8988T (cell line): ENCODE measurements around the gene TRIM36.

Experiments used
- DNase-seq: peaks from one replicate; pipeline ENCODE4 v3.0.0; 2011

Gene TRIM36

GRCh38 chr5:115166744-115167393 lies 2.8 kb downstream of the TRIM36 start:
- DNase-seq: no peak

GRCh38 chr5:115165790-115166189 lies 3.9 kb downstream of the TRIM36 start:
- DNase-seq: no peak

- DNase-seq: no peak
These were observed 8.7 kb downstream of the TRIM36 start for GRCh38 chr5:115160975-115161475.

GRCh38 chr5:115151208-115151805 lies 18.4 kb downstream of the TRIM36 start:
- no peak for DNase-seq

- no peak for DNase-seq
These were observed 19.2 kb downstream of the TRIM36 start for GRCh38 chr5:115150512-115150911.

DNA sequence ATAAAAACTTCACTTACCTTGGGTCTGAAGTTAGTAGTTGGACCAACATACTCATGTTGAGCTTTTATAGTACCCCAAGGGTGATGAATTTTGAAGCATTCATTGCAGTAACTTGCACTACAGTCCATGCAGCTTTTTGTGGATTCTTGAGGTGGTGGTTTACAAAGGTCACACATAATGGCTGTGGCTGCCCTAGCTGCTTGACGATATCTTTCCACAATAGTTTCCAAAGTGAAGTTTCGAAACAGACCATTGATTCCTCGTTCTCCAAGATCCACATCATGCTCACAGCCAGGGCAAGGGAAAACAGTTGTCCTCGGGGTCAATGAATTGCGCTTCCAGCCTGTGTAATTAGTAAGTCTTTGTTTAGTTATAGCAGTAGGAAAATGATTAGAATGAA lies 22.7 kb downstream of the TRIM36 start:
- DNase-seq: no peak

DNA sequence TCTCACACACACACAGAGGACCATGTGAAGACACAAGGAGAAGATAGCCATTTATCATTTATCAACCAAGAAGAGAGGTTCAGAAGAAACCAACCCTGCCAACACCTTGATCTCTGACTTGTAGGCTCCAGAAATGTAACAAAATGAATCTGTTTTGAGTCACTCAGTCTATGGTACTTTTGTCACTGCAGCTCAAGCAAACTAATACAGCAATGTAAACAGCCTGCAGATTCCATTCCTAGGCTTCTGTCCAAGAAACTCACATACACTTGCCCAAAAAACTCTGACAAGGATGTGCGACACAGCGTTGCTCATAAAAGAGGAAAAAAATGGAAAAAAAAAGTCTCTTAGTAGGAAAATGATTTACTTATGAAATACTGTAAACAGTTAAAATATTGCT lies 33.4 kb downstream of the TRIM36 start:
- no peak for DNase-seq

- DNase-seq: no peak
These were observed 37.2 kb downstream of the TRIM36 start for GRCh38 chr5:115132465-115132864.

GRCh38 chr5:115126303-115126702 lies 43.4 kb downstream of the TRIM36 start:
- no peak for DNase-seq

- DNase-seq: no peak
These were observed 45.0 kb downstream of the TRIM36 start for GRCh38 chr5:115124741-115125140.

GRCh38 chr5:115116001-115116400 lies 53.7 kb downstream of the TRIM36 start:
- DNase-seq: no peak

DNA sequence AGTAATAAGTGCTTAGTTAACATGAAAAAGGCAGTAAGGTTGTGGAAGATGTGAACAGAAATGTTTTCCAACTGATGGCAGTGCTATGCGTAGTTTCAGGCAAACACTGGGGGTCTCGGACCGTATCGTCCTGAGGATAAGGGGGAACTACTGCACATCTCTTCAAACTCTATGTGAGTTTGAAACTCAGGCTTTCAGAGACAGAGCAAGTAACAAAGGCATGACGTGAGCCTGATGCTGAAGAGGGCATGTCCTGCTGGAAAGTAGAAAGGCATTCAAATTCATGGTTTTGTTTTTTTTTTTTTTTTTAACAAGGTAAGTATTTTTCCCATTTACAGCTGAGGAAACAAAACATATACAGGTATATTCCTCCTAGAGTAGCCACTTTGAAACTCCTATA lies 59.9 kb downstream of the TRIM36 start:
- DNase-seq: no peak

DNA sequence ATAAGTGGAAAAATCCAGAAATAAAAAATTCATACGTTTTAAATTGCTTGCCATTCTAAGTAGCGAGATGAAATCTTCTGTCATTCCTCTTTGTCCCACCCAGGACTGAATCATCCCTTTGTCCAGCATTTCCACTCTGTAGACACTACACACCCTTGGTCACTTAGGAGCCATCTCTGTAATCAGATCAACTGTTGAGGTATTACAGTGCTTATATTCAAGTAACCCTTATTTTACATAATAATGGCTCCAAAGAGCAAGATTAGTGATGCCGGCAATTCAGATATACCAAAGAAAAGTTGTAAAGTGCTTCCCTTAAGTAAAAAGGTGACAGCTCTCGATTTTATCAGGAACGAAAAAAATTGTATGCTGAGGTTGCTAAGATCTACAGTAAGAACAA lies 60.4 kb downstream of the TRIM36 start:
- DNase-seq: no peak

DNA sequence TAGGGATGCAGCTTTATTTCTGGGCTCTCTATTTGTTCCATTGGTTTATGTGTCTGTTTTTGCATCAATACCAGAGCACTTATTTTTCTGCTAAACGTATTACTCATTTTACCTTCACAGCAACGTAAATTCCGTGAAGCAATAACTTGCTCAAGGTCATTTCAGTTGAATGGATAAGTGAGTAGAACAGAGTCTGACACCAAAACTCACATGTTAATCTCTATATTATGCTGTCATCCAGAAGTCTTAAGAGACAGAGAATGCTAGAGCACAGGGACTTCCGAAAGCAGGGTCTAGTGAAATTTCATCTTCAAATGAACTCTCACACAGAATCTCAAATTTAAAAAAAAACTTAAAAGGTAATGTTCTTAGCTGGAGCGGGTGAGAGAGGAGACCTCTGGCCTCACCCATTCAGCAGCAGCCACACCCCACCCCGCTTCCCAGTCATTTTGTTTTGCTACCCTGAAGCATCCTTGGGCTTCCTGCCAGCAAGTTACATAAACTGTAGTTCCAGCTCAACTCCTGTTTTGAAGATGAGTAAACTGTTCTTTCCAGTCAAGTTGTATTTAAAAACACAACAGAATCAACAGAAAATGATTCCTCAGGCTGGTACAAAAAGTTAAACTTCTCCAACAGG lies 69.3 kb downstream of the TRIM36 start:
- no peak for DNase-seq

GRCh38 chr5:115098041-115098702 lies 71.5 kb downstream of the TRIM36 start:
- DNase-seq: peak; percentile 19

- DNase-seq: no peak
These were observed 72.5 kb downstream of the TRIM36 start for GRCh38 chr5:115097236-115097635.

- DNase-seq: no peak
These were observed 73.5 kb downstream of the TRIM36 start for GRCh38 chr5:115096034-115096769.

- no peak for DNase-seq
These were observed 81.8 kb downstream of the TRIM36 start for GRCh38 chr5:115087951-115088350.

- no peak for DNase-seq
These were observed 83.2 kb downstream of the TRIM36 start for GRCh38 chr5:115086473-115086872.

DNA sequence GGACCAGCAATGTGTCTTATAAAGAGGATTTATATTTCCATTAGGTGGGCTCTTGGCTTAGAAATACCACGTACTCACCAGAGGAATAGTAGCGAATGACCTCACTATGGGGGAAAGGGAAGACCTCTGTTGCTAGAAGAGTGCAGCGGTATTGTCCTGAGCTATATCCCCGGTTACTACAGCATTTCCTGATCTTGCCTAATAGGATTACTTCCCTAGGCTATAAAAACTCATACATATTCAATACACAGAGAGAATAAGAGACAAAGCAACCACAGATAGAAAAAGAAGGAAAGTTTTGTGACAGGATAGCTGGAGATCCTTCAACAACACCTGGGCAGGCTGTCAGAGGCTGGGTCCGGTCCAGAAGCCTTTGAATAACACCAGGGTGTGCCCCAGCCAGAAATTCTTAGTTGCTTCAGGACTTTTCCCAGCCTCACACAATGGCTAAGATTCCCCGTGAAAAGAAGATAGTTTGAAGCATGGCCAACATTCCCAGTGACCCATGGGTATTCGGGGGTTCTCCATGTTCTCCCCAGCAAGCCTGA lies 85.4 kb downstream of the TRIM36 start:
- no peak for DNase-seq

GRCh38 chr5:115079924-115080623 lies 89.6 kb downstream of the TRIM36 start:
- DNase-seq: no peak
